OCI-M2 (cell line): ENCODE measurements around the gene MOGAT1.
"Not testable (repeated sequence)": the region's sequence is repeated elsewhere in the genome, so short reads cannot be mapped to it uniquely, and the experiment has no call there.

ENCODE experiments used
- DNase-seq: peaks from one replicate; lab custom pipeline; 2025; ENCODE audit not compliant: unreplicated experiment; lab: John Stamatoyannopoulos, UW

MOGAT1 gene

DNA sequence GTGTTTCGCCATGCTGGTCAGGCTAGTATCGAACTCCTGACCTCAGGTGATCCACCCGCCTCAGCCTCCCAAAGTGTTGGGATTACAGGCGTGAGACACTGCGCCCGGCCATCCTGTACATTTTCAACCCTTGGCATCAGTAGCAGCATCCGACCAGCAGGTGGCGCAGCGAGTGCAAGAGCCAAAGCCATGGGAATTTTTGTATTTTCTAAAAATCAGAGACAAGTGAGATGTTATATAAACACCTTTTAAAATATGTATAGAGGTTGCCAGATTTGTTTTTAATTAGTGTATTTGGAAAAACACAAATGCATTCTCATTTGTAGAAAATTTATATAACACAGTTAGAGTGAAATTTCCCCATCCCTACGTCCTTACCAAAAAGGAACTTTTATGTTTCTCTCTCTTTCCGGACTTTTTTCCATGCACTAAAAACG lies 36.8 kb downstream of the MOGAT1 start:
- DNase-seq = no peak

DNA sequence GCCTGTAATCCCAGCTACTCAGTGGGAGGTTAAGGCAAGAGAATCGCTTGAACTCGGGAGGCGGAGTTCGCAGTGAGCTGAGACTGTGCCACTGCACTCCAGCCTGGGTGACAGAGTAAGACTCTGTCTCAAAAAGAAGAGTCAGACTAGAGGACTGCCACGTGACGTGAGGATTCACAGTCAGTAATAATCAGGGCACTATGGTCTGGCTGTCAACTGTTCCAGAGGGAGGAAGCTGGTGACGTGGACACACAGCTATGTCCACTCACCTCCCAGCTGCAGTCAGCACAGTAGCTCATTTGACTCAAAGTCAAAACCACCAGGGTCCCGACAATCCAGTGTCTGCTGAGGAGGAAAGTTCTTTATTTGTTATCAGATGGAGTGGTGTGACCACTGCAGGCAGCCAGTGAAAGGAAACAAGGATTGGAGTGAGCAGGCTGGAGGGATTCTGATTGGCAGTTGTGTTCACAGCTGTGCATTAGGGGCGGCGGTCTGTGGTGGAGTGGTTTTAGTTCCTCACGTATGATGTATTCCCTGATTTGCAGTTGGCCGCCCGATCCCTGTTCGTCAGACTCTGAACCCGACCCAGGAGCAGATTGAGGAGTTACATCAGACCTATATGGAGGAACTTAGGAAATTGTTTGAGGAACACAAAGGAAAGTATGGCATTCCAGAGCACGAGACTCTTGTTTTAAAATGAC lies 37.9 kb downstream of the MOGAT1 start:
- no peak for DNase-seq

DNA sequence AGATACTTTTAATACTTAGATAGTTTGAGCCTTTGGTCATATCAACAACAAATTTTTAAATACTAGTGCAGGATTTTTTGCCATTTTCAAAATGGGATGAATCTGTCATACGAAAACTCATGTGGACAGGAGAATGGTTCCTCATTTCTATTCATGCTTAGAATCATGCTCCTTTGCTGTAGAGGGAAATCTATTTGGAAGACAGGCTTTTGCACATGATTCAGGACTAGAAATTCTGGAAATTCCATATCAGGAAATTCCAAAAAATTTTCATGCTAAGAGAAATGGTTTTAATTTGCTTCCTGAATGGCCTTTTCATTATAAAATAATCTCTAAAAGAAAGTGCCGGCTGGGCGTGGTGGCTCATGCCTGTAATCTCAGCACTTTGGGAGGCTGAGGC lies 39.3 kb downstream of the MOGAT1 start:
- DNase-seq = no peak

DNA sequence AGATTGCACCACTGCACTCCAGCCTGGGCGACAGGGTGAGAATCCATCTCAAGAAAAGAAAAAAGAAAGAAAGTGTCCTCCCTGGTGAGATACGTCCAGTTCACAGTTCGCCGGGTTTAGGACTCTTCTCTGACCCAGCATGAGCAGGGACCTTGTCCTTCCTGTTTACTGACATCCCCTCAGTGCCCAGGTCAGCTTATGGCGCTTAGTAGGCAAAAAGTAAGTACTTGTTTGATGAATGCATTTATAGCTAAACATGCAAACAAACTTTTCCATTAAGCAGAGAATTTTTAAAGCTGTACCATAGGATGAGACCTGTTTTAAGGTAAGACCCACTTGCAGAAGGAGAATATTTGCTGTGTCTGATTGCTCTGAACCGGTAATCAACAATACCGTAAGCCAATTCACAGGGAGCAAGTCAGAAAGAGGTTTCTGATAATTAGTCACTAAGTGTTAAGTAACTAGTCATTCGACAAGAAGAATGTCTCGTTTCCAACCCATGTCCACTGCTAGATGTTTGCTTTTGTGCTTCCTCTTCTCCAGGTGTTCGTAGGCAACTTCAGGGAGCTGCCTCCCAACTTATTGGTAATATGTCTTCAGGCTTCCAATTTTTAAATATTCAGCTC lies 40.0 kb downstream of the MOGAT1 start:
- no peak for DNase-seq

DNA sequence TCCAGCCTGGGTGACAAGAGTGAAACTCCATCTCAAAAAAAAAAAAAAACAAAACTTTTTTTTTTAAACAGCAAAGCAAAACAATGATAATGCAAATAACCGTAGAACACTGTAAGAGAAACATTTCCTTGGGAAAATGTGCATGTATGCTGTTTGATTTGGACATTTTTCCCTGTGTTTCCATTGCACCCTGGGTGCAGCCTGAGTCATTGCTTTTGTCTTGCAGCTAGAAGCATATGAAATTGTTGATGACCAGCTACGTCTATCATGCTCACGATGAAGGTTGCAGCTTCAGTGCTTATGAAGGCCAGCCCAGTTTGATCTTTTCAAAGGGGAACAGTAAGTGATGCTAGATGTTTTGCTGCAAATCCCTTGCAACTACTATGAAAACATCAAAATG lies 41.5 kb downstream of the MOGAT1 start:
- no peak for DNase-seq

DNA sequence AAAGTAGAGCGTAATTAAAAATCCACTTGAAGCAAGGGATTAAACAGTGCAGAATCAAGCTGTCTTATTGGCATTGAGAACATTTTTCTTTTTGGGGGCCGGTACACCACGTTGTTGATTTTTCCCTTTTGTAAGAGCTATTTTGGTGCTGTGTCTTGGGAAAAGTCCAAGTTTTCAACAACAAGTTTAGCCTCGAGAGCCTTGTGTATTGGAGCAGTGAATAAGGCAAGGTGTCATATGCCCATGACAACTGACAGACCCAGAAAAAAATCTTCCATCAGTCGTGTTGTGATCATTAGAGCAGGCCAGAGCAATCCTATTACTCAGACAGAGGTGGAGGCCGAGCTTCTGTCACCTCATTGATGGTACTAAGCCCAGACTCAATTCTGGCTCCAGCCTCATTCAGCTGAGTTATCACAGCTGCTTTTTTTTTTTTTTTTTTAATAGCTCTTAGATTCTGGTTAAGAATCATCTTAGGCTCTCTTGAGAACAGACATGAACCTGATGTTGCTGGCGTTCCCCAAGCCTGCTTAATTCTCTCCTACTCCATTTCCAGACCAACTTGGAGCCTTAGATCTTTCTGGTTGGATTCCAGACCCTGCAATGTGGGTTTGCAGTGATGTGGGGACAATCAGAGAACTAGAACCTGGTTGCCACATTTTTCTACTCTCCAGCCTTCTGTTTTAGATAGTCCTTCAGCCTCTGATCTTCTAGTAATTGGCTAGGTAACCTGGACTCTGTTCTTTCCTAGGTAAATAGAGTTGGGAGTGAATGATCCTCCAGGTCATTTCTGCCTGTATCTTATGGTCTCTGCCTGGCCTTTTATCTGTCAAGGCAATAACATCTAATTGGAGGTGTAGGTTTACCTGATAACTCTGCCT lies 43.1 kb downstream of the MOGAT1 start:
- no peak for DNase-seq

DNA sequence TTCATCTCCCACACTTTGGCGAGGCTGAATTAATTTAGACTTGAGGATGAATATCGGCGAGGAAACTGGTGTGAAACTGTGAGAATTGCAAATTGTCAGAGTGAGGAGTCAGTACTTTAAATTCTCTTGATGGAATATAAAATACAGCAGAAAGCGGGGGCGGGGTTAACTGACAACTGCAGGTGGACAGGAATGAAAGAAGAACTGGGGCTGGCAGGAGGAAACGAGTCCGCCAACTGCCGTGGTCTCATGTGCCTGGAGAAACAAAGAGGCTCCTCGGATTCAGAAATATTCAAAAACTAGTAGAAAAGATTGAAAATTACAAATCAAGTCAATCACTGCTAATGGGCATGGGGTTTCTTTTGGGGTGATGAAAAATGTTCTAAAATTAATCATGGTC lies 44.3 kb downstream of the MOGAT1 start:
- DNase-seq = no peak

DNA sequence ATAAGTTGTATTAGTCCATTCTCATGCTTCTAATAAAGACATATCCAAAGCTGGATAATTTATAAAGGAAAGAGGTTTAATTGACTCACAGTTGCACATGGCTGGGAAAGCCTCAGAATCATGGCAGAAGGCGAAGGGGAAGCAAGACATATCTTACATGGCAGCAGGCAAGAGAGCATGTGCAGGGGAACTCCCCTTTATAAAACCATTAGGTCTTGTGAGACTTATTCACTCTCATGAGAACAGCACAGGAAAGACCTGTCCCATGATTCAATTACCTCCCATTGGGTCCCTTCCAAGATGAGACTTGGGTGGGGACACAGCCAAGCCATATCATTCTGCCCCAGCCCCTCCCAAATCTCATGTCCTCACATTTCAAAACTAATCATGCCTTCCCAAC lies 48.3 kb downstream of the MOGAT1 start:
- DNase-seq = not testable (repeated sequence)

DNA sequence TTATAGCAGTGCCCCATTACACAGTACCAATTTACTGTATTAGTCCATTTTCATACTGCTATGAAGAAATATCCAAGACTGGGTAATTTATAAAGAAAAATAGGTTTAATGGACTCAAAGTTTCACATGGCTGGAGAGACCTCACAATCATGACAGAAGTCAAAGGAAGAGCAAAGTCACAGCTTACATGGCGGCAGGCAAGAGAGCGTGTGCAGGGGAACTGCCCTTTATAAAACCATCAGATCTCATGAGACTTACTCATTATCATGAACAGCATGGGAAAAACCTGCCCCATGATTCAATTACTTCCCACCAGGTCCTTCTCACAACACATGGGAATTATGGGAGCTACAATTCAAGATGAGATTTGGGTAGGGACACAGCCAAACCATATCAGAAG lies 50.1 kb downstream of the MOGAT1 start:
- DNase-seq = not testable (repeated sequence)

DNA sequence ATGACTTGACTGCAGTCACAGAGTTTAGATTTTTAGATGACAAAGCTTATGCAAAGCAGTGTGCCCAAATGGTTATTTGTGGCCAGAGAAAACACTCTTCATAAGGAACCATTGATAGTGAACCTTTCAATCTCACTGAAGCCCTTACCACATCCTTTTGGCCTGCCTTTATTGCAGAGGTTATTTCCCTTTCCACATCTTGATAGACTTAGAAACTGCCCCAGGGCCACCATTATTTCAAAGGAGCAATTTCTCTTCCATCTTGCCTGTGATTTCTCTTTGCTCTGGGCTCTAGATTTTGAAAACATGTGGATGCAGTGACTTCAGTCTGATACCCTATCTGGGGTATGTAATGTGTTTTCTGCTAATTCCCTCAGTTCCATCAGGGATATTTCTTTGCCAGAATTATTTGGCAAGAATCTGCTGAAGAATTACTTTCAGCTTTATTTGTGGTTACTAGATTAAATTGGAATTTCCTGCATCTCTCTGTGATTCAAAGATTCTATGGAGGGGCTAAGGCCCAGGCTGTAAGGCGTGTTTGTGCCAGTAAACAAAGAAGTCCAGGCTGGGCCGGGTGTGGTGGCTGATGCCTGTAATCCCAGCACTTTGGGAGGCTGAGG lies 51.0 kb downstream of the MOGAT1 start:
- DNase-seq = no peak

DNA sequence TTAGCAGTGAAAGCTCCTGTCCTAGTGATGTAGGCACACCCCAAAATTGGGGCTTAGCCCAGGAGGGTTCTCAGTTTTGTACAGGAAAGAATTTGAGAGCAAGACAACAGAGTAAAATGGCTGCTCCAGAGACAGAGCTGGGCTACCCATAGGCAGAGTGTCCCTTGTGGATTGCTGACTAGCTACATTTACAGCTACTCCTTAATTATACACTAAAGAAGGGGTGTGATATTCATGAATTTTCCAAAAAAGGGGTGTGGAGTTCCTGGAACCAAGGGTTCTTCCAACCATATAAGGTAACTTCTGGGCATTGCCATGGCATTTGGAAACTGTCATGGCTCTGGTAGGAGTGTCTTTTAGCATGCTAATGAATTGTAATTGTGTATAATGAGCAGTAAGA lies 52.8 kb downstream of the MOGAT1 start:
- DNase-seq = no peak

DNA sequence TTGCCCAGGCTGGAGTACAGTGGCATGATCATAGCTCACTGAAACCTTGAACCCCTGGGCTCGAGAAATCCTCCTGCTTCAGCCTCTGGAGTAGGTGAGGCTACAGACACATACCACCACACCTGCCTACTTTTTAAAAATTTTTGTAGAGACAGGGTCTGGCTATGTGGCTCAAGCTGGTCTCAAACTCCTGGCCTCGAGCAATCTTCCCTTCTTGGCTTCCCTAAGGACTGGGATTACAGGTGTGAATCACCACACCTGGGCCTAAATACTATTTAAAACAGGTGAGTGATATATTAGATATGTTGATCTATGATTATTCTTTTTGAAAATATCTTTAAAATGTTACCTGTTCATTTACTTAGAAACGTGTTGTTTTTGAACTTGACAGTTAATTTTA lies 57.2 kb downstream of the MOGAT1 start:
- no peak for DNase-seq

DNA sequence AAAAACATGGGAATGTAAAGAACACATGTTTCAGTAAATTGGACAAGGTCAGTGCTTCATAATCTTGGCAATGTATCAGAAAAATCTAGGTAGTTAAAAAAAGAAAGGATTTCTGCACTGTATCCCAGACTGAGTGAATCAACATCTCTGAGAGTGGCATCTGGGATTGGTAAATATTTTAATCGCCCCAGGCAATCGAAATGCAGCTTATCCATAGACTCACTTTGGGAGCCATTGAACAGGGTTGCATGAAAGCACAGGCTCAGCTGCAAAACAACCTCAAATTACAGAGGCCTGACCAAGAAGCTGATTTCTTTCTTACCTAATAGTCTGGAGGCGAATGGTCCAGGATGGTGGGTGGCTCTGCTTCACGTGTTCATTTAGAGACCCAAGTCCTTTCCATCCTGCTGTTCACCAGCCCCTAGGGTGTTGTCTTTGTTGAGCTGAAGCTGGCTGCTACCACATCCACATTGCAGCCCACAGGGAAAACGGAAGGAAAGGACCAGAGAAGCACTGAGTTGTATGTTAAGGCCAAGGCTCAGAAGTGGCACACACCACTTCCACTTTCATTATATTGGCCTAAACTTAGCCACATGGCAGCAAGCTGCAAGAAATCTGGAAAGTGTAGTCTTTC lies 59.0 kb downstream of the MOGAT1 start:
- DNase-seq = no peak

DNA sequence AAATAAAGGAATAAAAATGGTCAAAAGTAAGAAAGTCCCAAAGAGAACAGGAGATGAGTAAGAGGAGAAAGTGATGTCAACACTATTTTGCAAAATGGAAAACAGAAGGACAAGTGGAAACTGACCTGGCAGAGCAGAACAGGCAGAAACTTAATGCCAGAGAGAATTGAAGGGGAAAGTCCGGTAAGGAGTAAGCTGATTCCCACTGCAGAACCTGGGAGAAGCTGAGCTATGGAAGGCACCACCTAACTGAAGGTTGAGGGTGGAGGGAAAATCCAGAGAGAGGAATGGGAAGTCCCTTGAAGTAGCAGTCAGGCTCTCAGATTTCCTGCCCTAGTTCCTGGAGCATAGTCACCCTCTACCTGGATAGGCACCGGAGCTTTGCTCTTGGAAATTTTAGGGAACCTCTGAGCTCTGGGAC lies 59.8 kb downstream of the MOGAT1 start:
- DNase-seq = no peak

DNA sequence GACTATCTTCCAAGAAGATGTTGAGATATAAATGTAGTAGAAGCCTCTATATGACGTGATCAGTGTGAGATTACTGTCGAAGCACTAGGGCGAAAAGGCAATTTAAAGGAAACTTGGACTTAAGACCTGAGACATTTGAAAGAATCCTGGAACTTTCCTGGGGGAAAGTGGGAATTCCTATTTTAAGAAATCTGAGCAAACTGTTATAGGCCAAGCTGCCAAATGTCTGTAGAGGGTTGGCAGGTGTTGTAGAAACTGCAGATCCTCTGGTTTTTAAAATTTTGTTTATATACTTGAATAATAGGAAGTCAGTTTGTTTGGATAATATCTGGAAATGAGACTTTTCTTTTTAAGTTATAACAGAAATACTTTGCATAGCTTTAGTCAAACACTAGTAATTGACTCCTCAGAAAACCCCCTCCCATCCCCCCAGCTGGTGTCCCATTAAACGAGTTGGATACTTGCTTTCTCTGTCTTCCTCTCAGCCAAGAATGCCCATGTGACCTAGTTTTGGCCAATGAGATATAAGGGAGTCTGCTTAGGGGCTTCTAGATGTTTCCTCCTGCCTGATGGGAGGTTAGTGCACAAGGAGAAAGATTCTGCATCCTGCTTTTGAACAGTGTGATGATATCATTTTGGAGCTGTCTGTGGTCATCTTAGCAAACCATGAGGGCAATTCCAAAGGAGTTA lies 61.2 kb downstream of the MOGAT1 start:
- no peak for DNase-seq

DNA sequence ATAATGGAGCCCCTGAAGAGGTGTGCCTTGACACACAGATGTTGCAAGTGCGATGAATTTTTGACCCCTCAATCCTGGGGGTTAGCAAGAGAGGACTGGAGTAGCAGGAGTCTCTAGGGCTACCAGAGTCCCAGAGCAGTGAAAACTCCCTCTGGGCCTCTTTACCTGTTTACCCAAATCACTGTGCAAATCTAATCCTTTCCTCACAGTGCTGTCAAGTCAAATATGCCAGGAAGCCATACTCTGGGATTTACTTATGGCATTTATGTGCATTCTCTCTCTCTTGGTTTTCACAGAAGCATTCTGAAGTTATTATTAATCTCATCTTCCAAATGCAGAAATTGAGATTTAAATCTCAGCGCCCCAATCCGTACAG lies 62.0 kb downstream of the MOGAT1 start:
- DNase-seq = no peak

DNA sequence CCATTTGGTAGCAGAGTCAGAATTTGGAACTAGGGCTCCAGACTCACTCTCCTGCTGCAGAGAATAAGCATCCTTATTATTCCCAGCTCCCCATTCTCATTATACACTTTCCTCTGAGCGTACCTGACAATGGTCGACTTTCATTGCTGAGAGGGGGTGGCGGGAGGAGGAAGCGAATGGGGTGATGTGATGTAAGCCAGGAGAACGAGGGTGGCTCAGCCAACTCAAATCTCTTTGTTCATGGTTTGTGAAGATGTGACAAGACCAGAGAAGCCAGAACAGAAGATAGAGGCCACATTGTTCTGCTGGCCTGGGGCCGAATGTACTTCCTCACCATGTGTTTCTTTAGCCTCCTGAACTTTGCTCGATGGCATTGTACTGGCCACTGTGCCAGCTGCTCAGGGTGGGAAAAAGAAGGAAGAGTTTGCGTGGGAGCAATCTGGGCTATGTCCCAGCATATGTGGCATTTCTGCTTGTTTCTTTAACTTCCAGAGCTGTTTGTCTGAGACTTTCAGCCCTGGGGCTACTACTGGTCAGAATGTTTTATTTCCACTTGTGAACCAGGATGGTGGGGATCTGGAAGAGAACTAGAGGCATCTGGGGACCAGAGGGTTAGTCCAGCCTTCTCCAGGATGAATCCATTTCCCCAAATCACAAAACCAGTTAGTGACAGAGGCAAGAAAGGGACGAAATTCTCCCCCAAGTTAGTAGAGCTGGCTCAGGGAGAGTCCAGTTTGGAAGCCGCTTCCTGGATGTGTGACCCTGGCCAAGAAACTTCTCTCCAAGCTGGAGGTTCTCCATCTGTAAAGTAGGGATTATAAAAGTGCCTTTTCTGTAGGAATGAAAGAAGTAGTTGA lies 62.6 kb downstream of the MOGAT1 start:
- DNase-seq = no peak

DNA sequence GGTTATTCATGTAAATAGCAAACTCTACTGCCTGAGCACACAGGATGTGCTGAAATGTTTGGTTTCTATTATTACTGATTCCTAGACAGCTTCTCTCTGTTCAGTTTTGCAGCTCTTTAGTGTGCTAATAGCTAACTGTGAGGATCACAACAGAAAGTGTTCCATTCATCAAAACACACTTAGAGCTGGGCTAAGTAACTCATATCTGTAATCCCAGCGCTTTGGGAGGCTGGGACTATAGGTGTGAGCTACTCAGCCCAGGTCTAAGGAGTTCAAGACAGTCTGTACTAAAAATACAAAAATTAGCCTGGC lies 63.2 kb downstream of the MOGAT1 start:
- no peak for DNase-seq

DNA sequence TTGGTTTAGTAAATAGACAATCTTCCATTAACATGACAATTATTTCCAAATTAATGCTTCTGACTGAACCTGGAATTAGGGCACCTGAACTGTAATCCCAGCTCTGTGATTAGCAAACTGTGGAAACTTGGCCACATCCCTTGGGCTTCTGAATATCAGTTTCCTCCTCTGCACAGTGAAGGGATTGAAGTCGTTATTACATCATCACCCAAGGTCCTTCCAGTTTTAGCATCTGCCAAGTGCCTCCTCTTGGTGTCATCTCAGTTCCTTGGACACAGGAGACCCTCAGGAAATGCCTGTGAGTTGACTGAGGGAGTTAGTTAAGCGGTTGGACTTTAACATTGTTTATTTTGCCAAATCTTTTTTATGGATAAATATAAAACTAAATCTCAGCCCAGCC lies 64.8 kb downstream of the MOGAT1 start:
- DNase-seq = no peak

DNA sequence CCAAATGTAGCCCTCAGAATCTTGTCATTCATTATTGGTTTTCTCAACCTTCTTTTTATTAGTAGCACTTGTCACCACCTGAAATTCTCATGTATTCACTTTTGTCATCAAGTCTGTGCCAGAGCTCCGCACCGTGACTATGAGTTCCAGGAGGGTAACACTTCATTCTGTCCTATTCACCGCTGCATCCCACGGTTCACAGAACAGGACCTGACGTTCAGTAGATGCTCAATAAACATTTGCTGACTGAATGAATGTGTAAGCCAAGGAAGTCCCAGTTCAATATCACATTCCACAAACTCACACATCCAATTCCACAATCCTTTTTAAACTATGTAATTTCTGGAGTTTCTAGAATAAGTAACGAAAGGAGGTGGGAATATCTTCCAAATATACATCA lies 65.5 kb downstream of the MOGAT1 start:
- DNase-seq = no peak
